GM12891 (cell line): ENCODE data around the gene CNGA3.
A peak's percentile ranks its signal among the peaks of the same experiment; 100 is the strongest.
"Not testable (repeated sequence)": the region's sequence is repeated elsewhere in the genome, so short reads cannot be mapped to it uniquely, and the experiment has no call there.

Source experiments
- DNase-seq: peaks from one replicate; pipeline ENCODE4 v3.0.0; 2011; ENCODE audit warnings: low spot score; ENCODE audit not compliant: insufficient read length
- FAIRE-seq: peaks from 2 replicates; lab custom pipeline; 2011; peaks lifted over from hg19 to GRCh38; lab: Jason Lieb, UNC
- PAX5 ChIP-seq: IDR thresholded peaks from 2 replicates; pipeline ENCODE4 v1.6.1; 2011; ENCODE audit warnings: low read length, moderate library complexity, mild to moderate bottlenecking; ENCODE audit not compliant: insufficient read depth, severe bottlenecking
- POLR2A ChIP-seq: IDR thresholded peaks from 2 replicates; pipeline ENCODE4 v1.6.1; 2011; ENCODE audit warnings: low read depth, low read length, control low read depth
- POLR2AphosphoS5 ChIP-seq: IDR thresholded peaks from 2 replicates; pipeline ENCODE4 v1.6.1; 2011; ENCODE audit warnings: low read depth, low read length, control low read depth
- POU2F2 ChIP-seq: IDR thresholded peaks from 2 replicates; pipeline ENCODE4 v1.6.1; 2011; ENCODE audit warnings: low read depth, mild to moderate bottlenecking, control low read depth, low read length, moderate library complexity
- SPI1 ChIP-seq: IDR thresholded peaks from 2 replicates; pipeline ENCODE4 v1.6.1; 2011; ENCODE audit warnings: low read depth, low read length, control low read depth
- TAF1 ChIP-seq: IDR thresholded peaks from 2 replicates; pipeline ENCODE4 v1.6.1; 2011; ENCODE audit warnings: low read depth, low read length, control low read depth

Gene CNGA3

DNA sequence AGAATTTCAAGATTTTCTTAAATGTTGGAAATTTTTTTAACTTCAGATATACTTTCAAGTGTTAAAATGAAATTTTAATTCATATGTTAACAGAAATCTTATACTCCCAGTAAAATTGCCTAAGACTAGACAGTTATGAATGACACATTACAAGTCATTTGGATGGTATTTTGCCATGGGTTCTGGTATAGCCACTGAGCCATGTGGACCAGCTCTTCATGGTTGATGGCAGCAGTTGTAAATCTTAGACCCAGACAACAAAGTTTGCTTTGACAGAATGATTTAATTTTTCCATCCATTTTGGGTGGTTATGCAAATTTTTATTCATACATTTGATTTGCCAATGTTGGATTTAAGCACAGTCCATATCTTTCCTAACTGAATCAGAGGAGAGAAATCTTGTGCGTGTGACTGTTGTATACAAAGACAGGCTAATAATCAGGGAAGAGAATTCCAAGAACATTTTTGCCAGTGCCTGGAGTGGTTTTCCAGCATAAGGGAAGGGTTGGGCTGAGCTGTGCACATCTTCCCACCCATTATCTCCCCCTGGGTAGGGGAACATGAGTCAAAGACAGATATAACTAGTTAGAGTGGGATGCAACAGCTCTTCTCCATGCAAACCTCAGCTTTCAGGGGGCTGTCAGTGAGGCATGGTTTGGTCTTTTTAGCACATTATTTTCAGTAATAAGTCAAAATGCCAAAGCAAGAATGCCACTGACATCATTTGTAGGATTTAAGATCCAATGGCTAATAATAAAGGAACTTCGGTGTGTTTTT lies 70.3 kb downstream of the CNGA3 start:
- FAIRE-seq, result no peak
- no peak for TF ChIP-seq POLR2AphosphoS5
- TF ChIP-seq TAF1, result no peak
- no peak for TF ChIP-seq SPI1
- TF ChIP-seq POU2F2, result no peak
- TF ChIP-seq POLR2A, result no peak
- TF ChIP-seq PAX5, result no peak
- no peak for DNase-seq

DNA sequence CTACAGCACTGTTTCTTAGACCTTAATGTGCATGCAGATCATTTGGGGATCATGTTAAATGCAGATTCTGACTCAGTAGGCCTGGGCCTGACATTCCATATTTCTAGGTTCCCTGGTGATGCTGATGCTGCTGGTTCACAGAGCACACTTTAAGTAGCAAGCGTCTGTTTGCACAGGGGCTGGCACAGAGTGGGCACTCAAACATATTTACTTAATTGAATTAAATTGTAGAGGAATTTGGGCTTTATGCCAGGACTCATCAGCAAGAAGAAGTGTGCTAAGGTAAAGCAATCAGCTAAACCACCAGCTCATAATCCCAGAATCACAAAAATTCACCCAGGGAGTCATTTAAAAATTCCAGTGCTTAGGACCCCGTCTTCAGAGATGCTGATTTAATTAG lies 73.3 kb downstream of the CNGA3 start:
- TF ChIP-seq POLR2A (no peak), SPI1 (no peak)
- DNase-seq (no peak), FAIRE-seq (no peak)

DNA sequence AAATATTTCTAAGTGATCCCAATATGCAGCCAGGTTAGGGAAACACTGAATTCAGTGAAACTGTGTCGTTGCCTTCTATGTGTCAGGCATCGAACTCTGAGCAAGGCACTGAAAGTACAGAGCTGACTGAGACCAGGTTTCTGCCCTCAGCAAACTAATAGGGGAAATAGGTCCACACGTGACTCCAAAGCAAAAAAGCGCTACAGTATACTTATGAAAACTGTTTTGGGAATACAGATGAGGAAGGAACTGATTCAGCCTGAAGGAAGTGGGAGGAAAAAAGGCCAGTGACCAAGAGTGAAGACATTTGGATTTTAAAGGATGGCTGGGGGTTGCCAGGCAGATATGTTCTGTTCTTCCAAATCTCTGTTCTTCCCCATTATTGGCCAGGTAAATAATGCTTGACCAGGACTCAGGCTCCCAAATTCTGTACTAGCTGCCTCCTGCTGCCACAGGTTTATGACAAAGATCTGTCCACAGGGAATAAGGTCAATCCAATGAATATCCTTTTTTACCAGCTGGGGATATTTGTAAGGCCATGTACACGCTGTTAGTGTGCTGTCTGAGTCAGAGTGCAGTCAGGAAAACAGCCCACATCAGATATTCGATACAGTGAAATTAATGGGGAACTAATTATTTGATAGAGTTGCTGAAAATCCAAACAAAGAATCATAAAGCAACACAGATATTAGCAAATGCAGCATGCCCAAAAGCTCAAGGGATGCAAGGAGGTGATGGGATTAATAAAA lies 73.9 kb downstream of the CNGA3 start:
- DNase-seq (no peak), FAIRE-seq (no peak)
- no peak for TF ChIP-seq PAX5
- no peak for TF ChIP-seq POU2F2
- no peak for TF ChIP-seq TAF1
- TF ChIP-seq SPI1, result no peak

DNA sequence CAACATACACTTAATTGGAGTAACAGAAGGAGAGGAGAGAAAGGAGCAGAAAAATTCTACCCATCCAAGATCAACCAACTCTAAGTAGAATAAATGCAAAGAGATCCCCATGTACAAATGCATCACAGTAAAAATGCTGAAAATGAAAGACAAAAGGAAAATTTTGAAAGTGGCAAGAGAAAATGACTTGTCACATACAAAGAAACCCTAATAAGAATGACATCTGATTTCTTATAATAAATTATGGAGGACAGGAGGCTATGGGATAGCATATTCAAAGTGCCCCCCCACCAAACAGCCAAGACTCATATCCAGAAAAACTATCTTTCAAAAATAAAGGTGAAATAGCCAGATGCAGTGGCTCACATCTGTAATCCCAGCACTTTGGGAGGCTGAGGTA lies 76.2 kb downstream of the CNGA3 start:
- DNase-seq (no peak), FAIRE-seq (no peak)
- TF ChIP-seq SPI1 (no peak), POU2F2 (no peak), POLR2AphosphoS5 (no peak)

DNA sequence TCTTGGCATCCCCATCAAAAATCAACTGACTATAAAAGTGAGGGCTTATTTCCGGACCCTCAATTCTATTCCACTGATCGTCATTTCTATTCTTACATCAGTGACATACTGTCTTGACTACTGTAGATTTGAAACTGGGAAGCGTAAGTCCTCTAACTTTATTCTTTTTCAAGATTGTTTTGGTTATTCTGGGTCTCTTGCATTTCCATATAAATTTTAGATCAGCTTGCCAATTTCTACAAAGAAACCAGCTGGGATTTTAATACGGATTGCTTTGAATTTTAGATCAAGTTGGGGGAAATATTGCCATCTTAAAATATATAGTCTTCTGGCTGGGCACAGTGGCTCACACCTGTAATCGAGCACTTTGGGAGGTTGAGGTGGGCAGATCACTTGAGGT lies 80.5 kb downstream of the CNGA3 start:
- no peak for TF ChIP-seq SPI1
- no peak for TF ChIP-seq POLR2A
- TF ChIP-seq TAF1, result no peak
- no peak for TF ChIP-seq POU2F2
- no peak for TF ChIP-seq POLR2AphosphoS5
- no peak for FAIRE-seq
- no peak for DNase-seq

DNA sequence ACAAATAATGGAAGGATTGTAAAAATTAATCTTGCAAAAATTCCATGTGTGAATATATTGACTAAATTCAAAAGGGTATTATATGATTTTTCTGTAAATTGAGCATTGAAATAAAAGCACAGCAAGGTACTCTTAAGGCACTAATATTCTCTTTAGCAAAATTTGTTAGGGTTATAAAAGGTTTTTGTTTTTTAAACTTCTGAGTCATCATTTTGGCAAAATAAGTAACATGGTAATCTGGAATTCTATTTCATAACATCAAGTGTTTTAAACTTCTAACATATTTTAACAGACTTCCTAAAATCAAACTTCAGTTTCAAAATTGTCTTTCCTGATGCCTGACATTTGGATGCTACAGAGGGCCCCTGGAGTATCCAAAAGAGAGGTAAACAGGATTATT lies 85.9 kb downstream of the CNGA3 start:
- FAIRE-seq (no peak), DNase-seq (no peak)
- no peak for TF ChIP-seq SPI1
- no peak for TF ChIP-seq POLR2A
- TF ChIP-seq POLR2AphosphoS5, result no peak
- TF ChIP-seq POU2F2, result no peak
- no peak for TF ChIP-seq PAX5
- TF ChIP-seq TAF1, result no peak

DNA sequence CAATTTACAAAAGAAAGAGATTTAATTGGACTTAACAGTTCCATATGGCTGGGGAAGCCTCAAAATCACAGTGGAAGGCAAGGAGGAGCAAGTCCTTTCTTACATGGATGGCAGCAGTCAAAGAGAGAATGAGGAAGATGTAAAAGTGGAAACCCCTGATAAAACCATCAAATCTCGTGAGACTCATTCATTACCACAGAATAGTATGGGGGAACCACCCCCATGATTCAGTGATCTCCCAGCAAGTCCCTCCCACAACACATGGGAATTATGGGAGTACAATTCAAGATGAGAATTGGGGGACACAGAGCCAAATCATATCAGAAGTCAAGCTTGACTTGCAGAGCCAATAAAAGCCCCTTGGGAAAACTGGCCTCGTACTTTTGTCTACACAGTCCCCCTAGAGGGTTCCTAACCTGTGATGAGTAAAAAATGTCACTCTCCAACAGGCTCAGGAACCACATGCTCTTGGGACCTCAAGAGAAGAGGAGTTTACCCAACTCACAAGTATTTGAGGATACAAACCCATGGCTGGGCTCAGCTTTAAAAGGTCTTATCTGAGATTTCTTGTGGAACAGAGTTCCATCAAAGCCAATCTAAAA lies 87.2 kb downstream of the CNGA3 start:
- DNase-seq (no peak), FAIRE-seq (peak; percentile 9)
- TF ChIP-seq SPI1 (no peak), PAX5 (no peak)

DNA sequence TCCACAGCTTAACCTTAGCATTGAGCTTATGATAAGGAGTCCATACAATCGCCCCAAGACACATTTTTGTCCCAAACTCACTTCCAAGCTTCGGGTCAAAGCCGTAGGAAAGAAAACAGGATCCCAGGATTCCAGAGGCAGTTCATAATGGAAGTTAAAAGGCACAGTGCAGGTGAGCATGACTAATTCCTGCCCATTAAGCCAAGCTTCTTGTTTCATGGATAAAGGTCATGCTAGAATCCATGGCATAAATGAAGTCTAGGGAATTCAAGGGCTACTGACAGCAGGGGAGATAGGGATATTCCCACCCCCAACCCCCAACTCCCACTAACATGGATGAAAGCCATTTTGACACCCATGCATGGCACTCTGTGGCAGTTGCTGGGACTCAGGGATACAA lies 88.2 kb downstream of the CNGA3 start:
- FAIRE-seq, result no peak
- TF ChIP-seq POLR2A (no peak), POU2F2 (no peak), PAX5 (no peak), POLR2AphosphoS5 (no peak), SPI1 (no peak), TAF1 (no peak)

DNA sequence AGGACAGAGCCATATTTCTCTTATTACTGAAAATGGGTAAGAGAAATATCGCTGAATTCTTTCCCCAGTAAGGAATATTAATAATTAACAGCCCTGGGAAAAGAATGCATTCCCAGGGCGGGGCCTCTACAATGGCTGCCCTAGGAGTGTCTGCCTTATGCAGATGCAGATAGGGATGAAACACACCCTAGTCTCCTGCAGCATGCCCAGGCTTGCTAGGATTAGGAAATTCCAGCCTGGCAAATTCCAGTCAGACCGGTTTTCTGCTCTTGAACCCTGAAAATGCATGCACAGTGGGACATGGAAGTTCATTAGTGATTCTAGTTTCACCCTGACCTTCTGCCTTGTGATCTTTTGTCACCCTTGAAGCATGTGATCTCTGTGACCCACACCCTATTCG lies 89.4 kb downstream of the CNGA3 start:
- FAIRE-seq, DNase-seq: not testable (repeated sequence)

More for the DNA sequence above, 88.2 kb downstream of the CNGA3 start:
- no peak for DNase-seq

DNA sequence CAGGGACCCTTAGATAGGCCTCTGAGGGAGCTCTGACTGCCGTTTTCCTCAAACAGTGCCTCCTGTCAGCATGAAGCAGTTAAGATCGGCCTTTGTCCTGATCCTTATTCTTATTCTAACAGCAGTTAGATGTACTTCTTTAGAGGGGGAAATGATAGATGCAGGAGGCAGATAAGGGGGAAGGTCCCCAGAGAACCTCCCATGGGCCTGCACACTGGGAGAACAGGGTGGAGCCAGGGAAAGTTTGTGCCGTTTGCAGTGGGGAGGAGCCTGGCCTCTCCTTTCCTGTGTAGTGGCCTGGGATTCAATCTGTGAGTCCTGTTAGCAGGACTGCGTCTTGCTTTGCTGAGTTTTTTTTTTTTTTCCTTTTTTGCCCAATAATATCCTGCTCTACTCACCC lies 90.5 kb downstream of the CNGA3 start:
- no peak for DNase-seq
- FAIRE-seq, result no peak
- TF ChIP-seq PAX5 (no peak), POLR2AphosphoS5 (no peak), POU2F2 (no peak), SPI1 (no peak), TAF1 (no peak), POLR2A (no peak)
